Epithelial cell of prostate (primary cell): ENCODE results near the gene ERC2.
"Not testable (repeated sequence)": the region's sequence is repeated elsewhere in the genome, so short reads cannot be mapped to it uniquely, and the experiment has no call there.

ENCODE experiments used
- DNase-seq: peaks from one replicate; pipeline ENCODE4 v3.0.0-alpha.2; 2011; ENCODE audit warnings: low read depth, low spot score
- H3K27ac ChIP-seq: fragments of 450-650 bp; 2 replicates; pipeline ENCODE4 v1.5.1; 2017; ENCODE audit warnings: mild to moderate bottlenecking

Gene ERC2

GRCh38 chr3:56048946-56049345 lies 419.3 kb downstream of the ERC2 start:
- no peak overlapping the region for H3K27ac ChIP-seq
- no peak for DNase-seq

- H3K27ac ChIP-seq, result no peak overlapping the region
- DNase-seq, result no peak
Observed at GRCh38 chr3:56048331-56048730, 419.9 kb downstream of the ERC2 start.

- DNase-seq, result no peak
- no peak overlapping the region for H3K27ac ChIP-seq
Observed at GRCh38 chr3:56042326-56042951, 425.8 kb downstream of the ERC2 start.

- no peak for DNase-seq
- H3K27ac ChIP-seq, result no peak overlapping the region
Observed at GRCh38 chr3:56025326-56025725, 442.9 kb downstream of the ERC2 start.

- no peak overlapping the region for H3K27ac ChIP-seq
- DNase-seq, result no peak
Observed at GRCh38 chr3:56023546-56023945, 444.7 kb downstream of the ERC2 start.

- DNase-seq, result no peak
- no peak overlapping the region for H3K27ac ChIP-seq
Observed at GRCh38 chr3:56022619-56023018, 445.6 kb downstream of the ERC2 start.

GRCh38 chr3:56019490-56020146 lies 448.6 kb downstream of the ERC2 start:
- DNase-seq, result no peak
- H3K27ac ChIP-seq, result no peak overlapping the region

- not testable (repeated sequence) for DNase-seq, H3K27ac ChIP-seq
Observed at GRCh38 chr3:56015374-56015773, 452.9 kb downstream of the ERC2 start.

- H3K27ac ChIP-seq, result no peak overlapping the region
- no peak for DNase-seq
Observed at GRCh38 chr3:56012721-56013120, 455.5 kb downstream of the ERC2 start.

GRCh38 chr3:56005196-56005805 lies 463.0 kb downstream of the ERC2 start:
- peak overlapping the region; percentile 34 for H3K27ac ChIP-seq
- DNase-seq, result peak; percentile 72

GRCh38 chr3:56003129-56003528 lies 465.1 kb downstream of the ERC2 start:
- DNase-seq, result no peak
- H3K27ac ChIP-seq, result no peak overlapping the region

GRCh38 chr3:56001991-56002390 lies 466.3 kb downstream of the ERC2 start:
- no peak for DNase-seq
- no peak overlapping the region for H3K27ac ChIP-seq

- DNase-seq, result no peak
- no peak overlapping the region for H3K27ac ChIP-seq
Observed at GRCh38 chr3:56001537-56001936, 466.7 kb downstream of the ERC2 start.

GRCh38 chr3:55989366-55989765 lies 478.9 kb downstream of the ERC2 start:
- no peak overlapping the region for H3K27ac ChIP-seq
- DNase-seq, result no peak

GRCh38 chr3:55988905-55989304 lies 479.4 kb downstream of the ERC2 start:
- no peak for DNase-seq
- H3K27ac ChIP-seq, result no peak overlapping the region

GRCh38 chr3:55984626-55985025 lies 483.6 kb downstream of the ERC2 start:
- no peak for DNase-seq
- H3K27ac ChIP-seq, result no peak overlapping the region

- no peak overlapping the region for H3K27ac ChIP-seq
- no peak for DNase-seq
Observed at GRCh38 chr3:55978953-55979352, 489.3 kb downstream of the ERC2 start.

- H3K27ac ChIP-seq, result no peak overlapping the region
- no peak for DNase-seq
Observed at GRCh38 chr3:55974421-55975165, 493.7 kb downstream of the ERC2 start.

GRCh38 chr3:55969634-55970033 lies 498.6 kb downstream of the ERC2 start:
- H3K27ac ChIP-seq, result no peak overlapping the region
- no peak for DNase-seq

- no peak overlapping the region for H3K27ac ChIP-seq
- DNase-seq, result no peak
Observed at GRCh38 chr3:55968331-55968730, 499.9 kb downstream of the ERC2 start.

GRCh38 chr3:55966566-55966965 lies 501.7 kb downstream of the ERC2 start:
- no peak for DNase-seq
- H3K27ac ChIP-seq, result no peak overlapping the region
